Panc1 (cell line): ENCODE measurements around the gene PUDP.

Experiments used
- CTCF ChIP-seq: fragments of 450-650 bp; IDR thresholded peaks from 2 replicates; pipeline ENCODE4 v1.5.1; 2017; ENCODE audit warnings: mild to moderate bottlenecking
- POLR2AphosphoS5 ChIP-seq: IDR thresholded peaks from 2 replicates; pipeline ENCODE4 v1.6.1; 2012; ENCODE audit warnings: mild to moderate bottlenecking, low read depth, low read length, moderate library complexity
- REST ChIP-seq, 2 experiments: IDR thresholded peaks; 2 replicates each; pipeline ENCODE4 v1.6.1; 2011 to 2012; ENCODE audit warnings: low read depth in 2 of 2, control low read depth in 1 of 2, low read length in 1 of 2, mild to moderate bottlenecking in 1 of 2, moderate library complexity in 1 of 2; ENCODE audit not compliant: insufficient read depth in 1 of 2
- SIN3A ChIP-seq: IDR thresholded peaks from 2 replicates; pipeline ENCODE4 v1.6.1; 2012; ENCODE audit warnings: low read depth, mild to moderate bottlenecking, low read length, moderate library complexity, borderline replicate concordance; ENCODE audit not compliant: insufficient read depth
- TCF7L2 ChIP-seq: IDR thresholded peaks from 2 replicates; pipeline ENCODE4 v1.6.1; 2011; ENCODE audit warnings: mild to moderate bottlenecking, low read depth, low read length, inconsistent platforms

- TF ChIP-seq CTCF = no peak
- TF ChIP-seq SIN3A = no peak
- no peak for TF ChIP-seq POLR2AphosphoS5
- TF ChIP-seq REST (IDR thresholded peaks at IDR 0.05; ENCODE audit: insufficient read depth in 1 of 2, low read depth in 2 of 2, low read length in 1 of 2) = no peak
- TF ChIP-seq TCF7L2 = no peak
Observed at GRCh38 chrX:7084841-7085240, 63.1 kb downstream of the PUDP start.
